NCI-H526 (cell line): ENCODE measurements around the gene RAB21.
"Not testable (repeated sequence)": the region's sequence is repeated elsewhere in the genome, so short reads cannot be mapped to it uniquely, and the experiment has no call there.

ENCODE experiments used
- DNase-seq, 2 experiments: peaks; one replicate each; lab custom pipeline; 2025; lab: John Stamatoyannopoulos, UW

The RAB21 gene

GRCh38 chr12:71797531-71797930 is 42.9 kb downstream of the RAB21 start:
- no peak for DNase-seq

- DNase-seq: no peak
Observed at GRCh38 chr12:71799106-71799505, 44.4 kb downstream of the RAB21 start.

- no peak for DNase-seq
Observed at GRCh38 chr12:71800177-71800576, 45.5 kb downstream of the RAB21 start.

- no peak for DNase-seq
Observed at GRCh38 chr12:71804505-71804904, 49.8 kb downstream of the RAB21 start.

GRCh38 chr12:71810921-71811320 is 56.3 kb downstream of the RAB21 start:
- DNase-seq: no peak

- not testable (repeated sequence) for DNase-seq
Observed at GRCh38 chr12:71815242-71815641, 60.6 kb downstream of the RAB21 start.

- not testable (repeated sequence) for DNase-seq
Observed at GRCh38 chr12:71822088-71822487, 67.4 kb downstream of the RAB21 start.

GRCh38 chr12:71828813-71829212 is 74.2 kb downstream of the RAB21 start:
- DNase-seq: no peak

- DNase-seq: no peak
Observed at GRCh38 chr12:71837356-71837755, 82.7 kb downstream of the RAB21 start.

- no peak for DNase-seq
Observed at GRCh38 chr12:71838231-71838630, 83.6 kb downstream of the RAB21 start.

GRCh38 chr12:71838676-71839075 is 84.0 kb downstream of the RAB21 start:
- DNase-seq: no peak

- no peak for DNase-seq
Observed at GRCh38 chr12:71840231-71840847, 85.7 kb downstream of the RAB21 start.

GRCh38 chr12:71846322-71846940 is 91.8 kb downstream of the RAB21 start:
- DNase-seq: peak in 1 of 2 experiments; percentile 43

- no peak for DNase-seq
Observed at GRCh38 chr12:71848212-71848611, 93.5 kb downstream of the RAB21 start.

- DNase-seq: no peak
Observed at GRCh38 chr12:71849109-71849851, 94.6 kb downstream of the RAB21 start.
